Measurements from ENCODE around the gene CDH26.

CDH26 gene

GRCh38 chr20:59985164-59985563 lies 26.9 kb downstream of the CDH26 start:
- no peak for DNase-seq

- DNase-seq = no peak
These were observed 27.6 kb downstream of the CDH26 start for GRCh38 chr20:59985864-59986263.

DNA sequence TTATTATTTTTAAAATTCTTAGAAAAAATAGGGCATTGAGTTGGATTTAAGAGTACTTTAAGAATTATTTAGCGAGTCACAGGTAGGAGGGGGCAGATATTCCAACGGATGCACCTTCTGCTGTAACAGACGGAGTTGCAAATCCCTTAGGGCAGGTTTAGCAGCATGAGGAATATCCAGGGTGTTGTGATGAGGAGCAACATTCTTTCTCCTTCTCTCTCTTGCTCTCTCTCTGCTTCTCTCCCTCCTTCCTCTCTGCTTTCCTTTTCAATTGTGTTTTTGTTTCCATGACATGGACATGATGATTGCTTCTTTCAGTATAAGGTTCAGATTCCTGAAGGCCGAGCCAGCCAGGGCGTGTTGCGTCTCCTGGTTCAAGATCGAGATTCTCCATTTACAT lies 28.9 kb downstream of the CDH26 start:
- no peak for DNase-seq

- DNase-seq = no peak
These were observed 29.9 kb downstream of the CDH26 start for GRCh38 chr20:59988141-59988540.

DNA sequence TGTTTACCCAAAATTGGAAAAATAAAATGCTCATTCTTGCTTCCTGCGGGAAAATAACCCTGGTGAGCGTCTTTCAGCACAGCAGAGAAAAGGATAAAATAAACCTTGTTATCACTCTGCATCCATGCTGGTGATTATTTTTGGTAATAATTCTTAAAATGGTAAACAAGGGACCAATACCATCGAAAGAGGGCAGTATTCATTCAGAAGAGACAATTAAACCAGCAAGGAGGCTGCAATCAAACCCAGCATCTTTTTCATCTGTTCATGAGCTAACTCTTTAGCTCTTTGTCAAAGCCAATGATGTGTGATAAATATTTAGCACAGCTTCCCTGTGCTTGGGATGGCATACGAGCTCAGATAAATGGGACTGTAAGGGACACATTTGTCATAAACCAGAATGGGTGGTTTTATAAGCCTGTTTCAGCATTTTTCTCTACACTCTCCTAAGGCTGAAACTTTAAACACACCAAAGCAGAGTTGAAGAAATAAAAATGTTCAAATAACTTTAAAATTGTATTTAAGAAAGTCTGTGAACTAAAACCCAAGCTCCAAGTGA lies 34.4 kb downstream of the CDH26 start:
- no peak for DNase-seq

DNA sequence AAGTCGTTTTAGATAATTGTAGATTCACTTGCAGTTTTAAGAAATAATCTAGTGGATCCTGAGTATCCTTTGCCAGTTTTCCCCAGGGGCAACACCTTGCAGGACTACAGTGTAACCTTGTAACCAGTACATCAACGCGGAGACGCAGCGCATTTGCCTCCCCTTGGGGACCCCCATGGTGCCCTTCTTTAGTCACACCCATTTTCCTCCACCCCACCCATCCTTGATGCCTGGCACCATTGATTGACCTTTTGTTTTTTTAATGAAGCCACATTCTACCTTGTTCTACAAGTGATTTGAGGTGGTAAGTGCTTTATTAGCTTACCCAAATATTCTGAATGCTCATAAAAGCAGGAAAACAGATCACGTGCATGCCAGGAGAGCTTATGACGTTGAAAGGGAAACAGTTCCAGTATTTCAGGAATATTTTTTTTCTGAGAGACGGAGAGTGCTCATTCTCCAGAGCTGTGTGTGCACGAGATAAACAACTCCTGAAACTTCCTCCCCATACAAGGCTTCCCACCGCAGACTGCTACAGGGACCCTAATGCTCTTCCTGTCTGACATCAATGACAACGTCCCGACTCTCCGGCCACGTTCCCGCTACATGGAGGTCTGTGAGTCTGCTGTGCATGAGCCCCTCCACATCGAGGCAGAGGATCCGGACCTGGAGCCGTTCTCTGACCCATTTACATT lies 35.7 kb downstream of the CDH26 start:
- no peak for DNase-seq

DNA sequence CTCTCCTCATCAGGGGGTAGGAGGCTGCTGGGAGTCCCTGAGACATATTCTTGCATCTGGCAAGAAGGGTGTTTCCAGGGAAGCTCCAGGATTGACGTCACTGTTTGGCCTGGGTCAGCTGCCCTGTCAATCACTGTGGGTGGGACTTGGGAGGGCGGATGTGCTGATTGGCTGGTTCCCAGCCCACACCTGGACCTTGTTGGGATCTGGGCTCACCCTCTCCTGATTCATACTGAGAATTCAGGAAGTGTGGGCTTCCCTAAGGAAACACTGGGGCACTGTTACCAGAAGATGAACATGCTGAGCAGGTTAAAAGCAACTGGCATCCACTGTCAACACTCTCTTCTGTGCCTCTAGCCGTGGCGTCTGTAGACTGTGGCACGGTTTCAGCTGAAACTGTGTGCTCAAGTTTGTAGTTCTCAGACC lies 36.5 kb downstream of the CDH26 start:
- DNase-seq = no peak

DNA sequence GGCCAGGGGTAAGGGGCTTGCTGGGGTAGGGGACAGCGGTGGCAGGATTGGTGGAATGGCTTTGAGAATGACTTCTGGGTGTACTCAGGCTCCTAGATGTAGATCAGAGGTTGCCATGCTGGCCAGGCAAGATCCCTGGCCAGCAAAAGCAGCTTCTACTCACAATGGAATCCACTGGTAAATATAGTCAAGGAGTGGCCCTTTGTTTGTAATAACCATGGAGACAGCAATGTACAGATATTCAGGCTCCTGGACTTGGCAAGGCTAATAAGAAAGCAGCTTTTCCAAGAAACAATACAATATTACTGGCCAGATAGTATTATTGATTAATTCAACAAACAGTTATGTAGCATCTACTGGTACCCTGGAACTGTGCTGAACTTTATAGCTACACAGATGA lies 37.9 kb downstream of the CDH26 start:
- no peak for DNase-seq

DNA sequence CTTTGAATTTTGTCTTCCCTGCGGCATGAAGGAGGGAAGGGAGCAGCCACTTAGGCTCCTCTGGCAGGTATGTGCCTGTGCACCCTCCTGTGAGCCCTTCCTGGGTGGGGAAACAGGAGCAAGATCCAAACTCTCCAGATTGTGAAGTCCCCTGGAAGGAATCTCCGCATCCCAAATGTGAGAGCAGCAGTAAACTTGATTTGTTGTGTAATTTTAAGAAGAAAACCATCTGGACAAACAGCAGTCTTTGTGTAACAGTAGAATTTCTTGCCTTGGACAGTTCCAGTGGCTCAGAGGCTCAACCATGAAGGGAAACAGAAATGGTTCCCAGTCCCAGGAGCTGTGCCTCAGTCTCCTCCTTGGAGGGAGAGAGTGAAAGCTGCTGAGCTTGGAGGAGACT lies 39.7 kb downstream of the CDH26 start:
- DNase-seq = no peak

DNA sequence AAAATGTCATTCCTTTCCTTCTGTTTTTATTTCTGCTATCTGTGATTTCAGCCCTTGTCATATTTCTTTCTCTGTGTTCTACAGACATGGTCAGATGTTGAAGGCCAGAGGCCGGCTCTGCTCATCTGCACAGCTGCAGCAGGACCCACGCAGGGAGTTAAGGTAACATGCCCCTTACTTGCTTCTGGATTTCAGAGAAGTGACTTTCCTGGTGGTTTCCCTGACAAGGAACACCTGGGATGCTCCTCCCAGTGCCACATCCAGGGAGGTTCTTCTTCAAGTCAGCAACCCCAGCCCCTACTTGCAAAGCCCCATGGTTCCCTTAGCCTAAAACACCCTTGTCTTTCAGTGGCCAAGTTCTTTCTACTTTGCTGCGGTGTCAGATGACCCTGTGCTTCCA lies 41.3 kb downstream of the CDH26 start:
- no peak for DNase-seq

GRCh38 chr20:60000271-60001042 lies 42.2 kb downstream of the CDH26 start:
- DNase-seq = no peak

- DNase-seq = no peak
These were observed 42.9 kb downstream of the CDH26 start for GRCh38 chr20:60001108-60001507.

GRCh38 chr20:60003776-60004175 lies 45.6 kb downstream of the CDH26 start:
- DNase-seq = no peak

GRCh38 chr20:60006261-60006660 lies 48.0 kb downstream of the CDH26 start:
- DNase-seq = no peak

- DNase-seq = no peak
These were observed 49.2 kb downstream of the CDH26 start for GRCh38 chr20:60007464-60007863.

DNA sequence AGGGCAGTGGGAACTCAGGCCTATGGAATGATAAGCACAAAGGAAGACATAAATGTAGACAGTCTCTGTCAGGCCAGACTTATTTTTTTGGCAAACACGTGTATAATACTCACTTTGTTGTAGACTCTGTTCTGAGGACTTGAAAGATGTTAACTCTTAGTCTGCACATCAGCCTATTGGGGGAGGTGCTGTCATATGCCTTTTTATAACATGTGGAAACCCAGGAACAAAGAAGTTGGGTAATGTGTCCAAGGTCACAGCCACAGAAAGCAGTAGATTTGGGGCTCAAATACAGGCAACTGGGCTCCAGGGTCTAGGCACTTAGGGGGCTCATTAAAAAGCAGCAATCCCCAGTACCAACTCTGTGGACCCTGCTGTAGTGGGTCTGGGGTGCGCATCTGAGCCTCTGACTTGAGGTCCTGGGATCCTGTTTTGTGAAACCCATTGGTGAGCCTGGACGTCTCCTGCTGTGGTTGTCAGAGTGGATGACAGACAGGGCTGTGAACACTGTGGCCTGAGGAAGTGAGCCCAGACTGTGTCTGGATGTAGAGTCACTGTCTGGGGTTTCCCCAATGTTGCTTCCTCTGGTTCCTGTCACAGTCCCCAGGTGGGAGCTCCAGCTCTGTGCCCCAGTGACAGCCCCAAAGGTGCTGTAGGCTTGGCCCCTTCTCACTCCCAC lies 50.0 kb downstream of the CDH26 start:
- peak in 1 of 56 donors; percentile 12 for DNase-seq

DNA sequence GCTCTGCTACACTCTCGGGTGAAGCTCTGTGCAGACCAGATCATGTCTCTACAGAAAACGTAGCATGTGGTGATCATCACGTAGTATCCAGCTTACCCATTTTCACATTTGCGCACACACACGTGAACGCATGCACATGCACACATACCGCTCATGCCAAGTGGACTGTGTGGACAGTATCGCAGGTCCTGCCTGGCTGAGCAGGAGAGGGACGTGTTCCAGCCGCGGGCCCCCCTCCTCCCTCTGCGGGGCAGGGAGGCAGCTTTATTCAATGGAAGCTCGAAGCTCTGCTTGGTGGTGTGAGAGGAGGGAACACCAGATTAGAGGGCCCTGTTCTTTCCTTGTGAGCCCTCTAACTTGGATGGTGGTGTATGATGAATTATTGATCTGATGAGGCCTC lies 51.1 kb downstream of the CDH26 start:
- no peak for DNase-seq

DNA sequence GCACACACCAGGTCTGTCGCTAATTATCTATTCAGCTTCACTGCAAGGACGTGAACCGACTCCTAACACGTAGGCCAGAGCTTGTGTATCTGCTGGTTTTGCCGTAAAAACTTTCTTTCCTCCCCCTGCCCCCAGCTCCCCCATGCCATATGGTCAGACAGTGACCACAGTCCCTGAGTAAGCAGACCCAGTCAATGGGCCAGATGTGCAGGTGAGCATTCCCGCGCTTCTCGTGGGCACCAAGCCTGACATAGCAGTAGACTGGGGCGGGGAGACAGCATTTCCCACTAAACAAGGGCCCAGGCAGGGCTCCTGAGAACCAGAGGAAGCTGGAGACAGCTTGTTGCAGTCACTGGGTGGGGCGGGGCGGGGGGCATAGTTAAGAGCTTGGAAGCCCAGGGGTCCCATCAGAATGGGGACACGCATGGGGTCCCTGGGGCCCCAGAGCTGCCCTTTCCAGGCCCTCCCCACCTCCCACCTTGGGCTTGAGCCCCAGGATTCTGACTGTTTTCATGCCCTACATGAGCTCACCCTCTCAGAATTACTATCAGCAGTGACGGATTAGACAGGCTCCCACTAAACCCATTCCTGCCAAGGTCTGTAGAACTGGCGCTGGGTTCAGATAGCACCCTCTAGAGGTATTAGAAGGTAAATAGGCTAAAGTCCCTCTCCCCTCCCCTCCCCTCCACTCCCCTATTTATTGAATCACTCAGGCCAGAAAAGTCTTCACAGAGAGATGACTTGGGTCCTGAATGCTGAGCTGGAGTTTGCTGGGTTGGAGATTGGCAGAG lies 51.8 kb downstream of the CDH26 start:
- DNase-seq = peak in 1 of 56 donors; percentile 15

GRCh38 chr20:60010689-60011458 lies 52.7 kb downstream of the CDH26 start:
- no peak for DNase-seq

Data from nucleus accumbens (tissue), 56 donors.